Naive thymus-derived CD4-positive, alpha-beta T cell (primary cell): Measurements from ENCODE around the gene IGSF11. TPM values are rescaled to one million over a fixed set of nuclear protein-coding genes. Genes with fewer than 3 reads are reported as not detected.
"Not testable (repeated sequence)": the region's sequence is repeated elsewhere in the genome, so short reads cannot be mapped to it uniquely, and the experiment has no call there.

Source experiments
- ATAC-seq: fragments of 150-1000 bp; cut with Tn5 transposase; 2 replicates; pipeline ENCODE4 v1.10.0; 2021; ENCODE audit warnings: mild to moderate bottlenecking, moderate library complexity
- CTCF ChIA-PET: fragments of 350-600 bp; sonication (Branson Sonifier 250); formaldehyde crosslinking; loops from one replicate; lab custom pipeline; 2021; ENCODE audit warnings: antibody characterized with exemption; lab: Charles Lee
- POLR2A ChIA-PET: fragments of 350-600 bp; sonication (Branson Sonifier 250); formaldehyde crosslinking; loops from one replicate; lab custom pipeline; 2021; ENCODE audit warnings: antibody characterized with exemption, inconsistent platforms; lab: Charles Lee
- DNase-seq, 9 donors: peaks; one replicate each; pipeline versions ENCODE4 v3.0.0 to v3.0.0-alpha.2; 2020 to 2022; ENCODE audit warnings: mixed read lengths in 1 of 9
- H3K27ac ChIP-seq: one replicate; pipeline ENCODE4 v1.7.0; 2013; ENCODE audit warnings: mild to moderate bottlenecking, low read depth, low read length, moderate library complexity
- H3K27me3 ChIP-seq, 2 donors: one replicate each; pipeline ENCODE4 v1.7.0; 2013; ENCODE audit warnings: low read length in 2 of 2, mild to moderate bottlenecking in 2 of 2, moderate library complexity in 2 of 2; ENCODE audit not compliant: control insufficient read depth in 2 of 2, insufficient read depth in 2 of 2
- H3K36me3 ChIP-seq, 3 experiments: 1 replicate in 2 of 3; 2 replicates in 1 of 3; pipeline ENCODE4 v1.7.0; 2013; ENCODE audit warnings: low read length in 3 of 3, mild to moderate bottlenecking in 3 of 3, moderate library complexity in 1 of 3; ENCODE audit not compliant: insufficient read depth in 3 of 3, control insufficient read depth in 2 of 3
- H3K4me1 ChIP-seq, 2 donors: one replicate each; pipeline ENCODE4 v1.7.0; 2013; ENCODE audit warnings: low read length in 2 of 2, mild to moderate bottlenecking in 2 of 2, moderate library complexity in 1 of 2; ENCODE audit not compliant: control insufficient read depth in 2 of 2, insufficient read depth in 2 of 2
- H3K4me3 ChIP-seq: 2 replicates; pipeline ENCODE4 v1.7.0; 2013; ENCODE audit warnings: mild to moderate bottlenecking, low read length
- H3K9me3 ChIP-seq, 3 experiments: 1 replicate in 2 of 3; 2 replicates in 1 of 3; pipeline ENCODE4 v1.7.0; 2013; ENCODE audit warnings: low read length in 3 of 3; ENCODE audit not compliant: control insufficient read depth in 2 of 3
- H3K27ac Mint-ChIP-seq, 9 donors: one replicate each; pipeline ENCODE4 v1.8.0; 2020 to 2022; ENCODE audit warnings: mixed read lengths in 9 of 9, mild to moderate bottlenecking in 8 of 9, moderate library complexity in 5 of 9, inconsistent platforms in 2 of 9
- H3K27me3 Mint-ChIP-seq, 5 donors: one replicate each; pipeline ENCODE4 v1.8.0; 2021 to 2022; ENCODE audit warnings: mixed read lengths in 5 of 5, mild to moderate bottlenecking in 1 of 5
- H3K36me3 Mint-ChIP-seq, 5 donors: one replicate each; pipeline ENCODE4 v1.8.0; 2020 to 2022; ENCODE audit warnings: mixed read lengths in 5 of 5, mild to moderate bottlenecking in 3 of 5, inconsistent platforms in 1 of 5
- H3K4me1 Mint-ChIP-seq, 7 donors: one replicate each; pipeline ENCODE4 v1.8.0; 2020 to 2022; ENCODE audit warnings: mixed read lengths in 7 of 7, mild to moderate bottlenecking in 3 of 7, inconsistent platforms in 1 of 7
- H3K4me3 Mint-ChIP-seq, 10 donors: one replicate each; pipeline ENCODE4 v1.8.0; 2020 to 2022; ENCODE audit warnings: mild to moderate bottlenecking in 10 of 10, mixed read lengths in 10 of 10, moderate library complexity in 6 of 10, inconsistent platforms in 2 of 10
- H3K9me3 Mint-ChIP-seq, 11 donors: one replicate each; pipeline ENCODE4 v1.8.0; 2020 to 2022; ENCODE audit warnings: mixed read lengths in 11 of 11, mild to moderate bottlenecking in 4 of 11, inconsistent platforms in 1 of 11, moderate library complexity in 1 of 11
- intact Hi-C, 2 donors: fragments of 100-400 bp; cut with micrococcal nuclease; formaldehyde crosslinking; loops; one replicate each; pipeline ENCODE4 v1.15.1; 2023
- polyA plus RNA-seq, 2 donors: library from polyadenylated mRNA; unstranded; fragments of 300-500 nt; fragmentation: Illumina TruSeq; gene quantifications; one replicate each; pipeline ENCODE4 v1.2.3, GENCODE V29; 2021
- total RNA-seq, 6 experiments: library from RNA in 5 of 6; stranded (reverse) in 5 of 6; gene quantifications; 1 replicate in 5 of 6; 2 replicates in 1 of 6; pipeline ENCODE4 v1.2.3 and lab custom pipeline; 2021 to 2026

Gene IGSF11
- under 1 TPM in 4 of 5 experiments, not detected in 1; 0.15 to 0.85 (median 0.49) TPM for total RNA-seq
- under 1 TPM; 0.19 to 0.44 TPM for polyA plus RNA-seq
- total RNA-seq (lab: John Stamatoyannopoulos, UW), result 0.81 reads per million

DNA sequence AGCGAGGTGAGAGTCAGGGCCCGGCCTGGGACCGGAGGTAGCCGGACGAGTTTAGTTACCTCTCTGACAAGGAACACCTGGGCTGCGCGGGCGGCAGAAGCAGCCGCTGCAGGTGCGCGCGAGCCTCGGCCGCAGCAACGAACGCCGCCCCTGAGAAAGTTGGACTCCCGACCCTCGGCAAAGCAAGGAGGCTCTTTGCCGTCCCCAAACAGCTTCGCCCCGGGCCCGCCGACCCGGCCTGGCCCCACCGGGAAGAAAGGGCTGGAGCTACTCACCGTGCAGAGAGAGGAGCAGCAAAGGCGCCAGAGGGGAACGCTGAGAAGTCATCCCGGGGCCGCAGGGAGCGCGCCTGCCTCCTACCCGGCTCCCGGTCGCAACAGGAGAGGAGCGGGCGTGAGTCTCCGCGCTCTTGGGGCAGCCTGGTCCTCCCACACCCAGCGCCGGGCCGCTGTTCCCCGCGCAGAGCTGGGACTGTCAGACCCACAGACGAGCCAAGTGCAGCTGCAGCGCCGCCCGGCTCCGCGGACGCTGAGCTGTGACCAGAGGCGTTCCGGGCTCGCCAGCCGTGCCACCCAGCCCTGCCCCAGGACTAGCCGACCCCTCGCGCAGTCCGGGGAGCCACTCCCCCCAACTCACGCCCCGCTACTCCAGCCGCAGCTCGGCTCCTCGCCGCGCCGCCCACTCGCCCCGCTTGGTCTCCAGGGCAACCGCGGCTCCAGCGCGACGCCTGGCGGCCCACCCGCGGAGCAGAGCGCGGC, at the start of gene IGSF11:
Gene IGSF11, minus strand, starts transcription at position 591 of the 758 bp plus-strand sequence. Its CDS starts 264 bp downstream, at position 327.
- no peaks in the 10 kb centered on the region for H3K9me3 ChIP-seq
- Mint-ChIP-seq H3K36me3 (no peaks in the 10 kb centered on the region), H3K4me3 (peak within 1 kb of the TSS; percentile 83 to 93 (median 90)), H3K9me3 (peaks cover 0 to 2% (median 0%) of the 10 kb centered on the region in 11 donors), H3K4me1 (peaks cover 0 to 17% (median 10%) of the 10 kb centered on the region in 7 donors), H3K27ac (peak within 1 kb of the TSS in 3 of 9 donors; percentile 46 to 81 (median 58)), H3K27me3 (peaks cover 34 to 64% (median 48%) of the 10 kb centered on the region in 5 donors)
- ChIA-PET POLR2A (interaction anchor here (1.0 to 1.7 kb wide), 2 partner anchors 70 to 151 kb away, joined by 3 to 15 read pairs; no protein-coding TSS in a partner anchor), CTCF (interaction anchor here (0.8 to 7.6 kb wide), 23 partner anchors 10 to 318 kb away, joined by 3 to 370 read pairs (median 5); partner anchors contain the start of gene B4GALT4)
- DNase-seq, result peak; percentile 52 to 79 (median 68)
- H3K4me1 ChIP-seq, result no peaks in the 10 kb centered on the region
- H3K27ac ChIP-seq, result no peak within 1 kb of the TSS
- peak; percentile 93 for ATAC-seq
- H3K4me3 ChIP-seq, result peak within 1 kb of the TSS; percentile 62
- peaks cover 5 to 7% of the 10 kb centered on the region in 2 donors for H3K27me3 ChIP-seq
- intact Hi-C loops, result loop anchor here (1.0 to 5.0 kb wide), 10 partner anchors 26 to 647 kb away; no protein-coding TSS in a partner anchor
- no peaks in the 10 kb centered on the region for H3K36me3 ChIP-seq

GRCh38 chr3:119080364-119080763, 45.7 kb upstream of the IGSF11 start:
- intact Hi-C loops, result no loop called here
- peaks cover 0 to 4% (median 3%) of the 10 kb centered on the region in 5 donors for H3K36me3 Mint-ChIP-seq
- POLR2A ChIA-PET, result no interaction called here
- no peaks in the 10 kb centered on the region for H3K36me3 ChIP-seq
- H3K27ac Mint-ChIP-seq, result no peak overlapping the region
- no peak overlapping the region for H3K27ac ChIP-seq
- no peaks in the 10 kb centered on the region for H3K4me1 Mint-ChIP-seq
- no peak overlapping the region for H3K4me3 Mint-ChIP-seq
- no peak for ATAC-seq
- no peaks in the 10 kb centered on the region for H3K9me3 ChIP-seq
- H3K27me3 Mint-ChIP-seq, result peaks cover 2 to 6% (median 3%) of the 10 kb centered on the region in 5 donors
- H3K27me3 ChIP-seq, result no peaks in the 10 kb centered on the region
- no peaks in the 10 kb centered on the region for H3K4me1 ChIP-seq
- H3K4me3 ChIP-seq, result no peak overlapping the region
- CTCF ChIA-PET, result no interaction called here
- DNase-seq, result no peak
- peaks cover 0 to 5% (median 2%) of the 10 kb centered on the region in 11 donors for H3K9me3 Mint-ChIP-seq

DNA sequence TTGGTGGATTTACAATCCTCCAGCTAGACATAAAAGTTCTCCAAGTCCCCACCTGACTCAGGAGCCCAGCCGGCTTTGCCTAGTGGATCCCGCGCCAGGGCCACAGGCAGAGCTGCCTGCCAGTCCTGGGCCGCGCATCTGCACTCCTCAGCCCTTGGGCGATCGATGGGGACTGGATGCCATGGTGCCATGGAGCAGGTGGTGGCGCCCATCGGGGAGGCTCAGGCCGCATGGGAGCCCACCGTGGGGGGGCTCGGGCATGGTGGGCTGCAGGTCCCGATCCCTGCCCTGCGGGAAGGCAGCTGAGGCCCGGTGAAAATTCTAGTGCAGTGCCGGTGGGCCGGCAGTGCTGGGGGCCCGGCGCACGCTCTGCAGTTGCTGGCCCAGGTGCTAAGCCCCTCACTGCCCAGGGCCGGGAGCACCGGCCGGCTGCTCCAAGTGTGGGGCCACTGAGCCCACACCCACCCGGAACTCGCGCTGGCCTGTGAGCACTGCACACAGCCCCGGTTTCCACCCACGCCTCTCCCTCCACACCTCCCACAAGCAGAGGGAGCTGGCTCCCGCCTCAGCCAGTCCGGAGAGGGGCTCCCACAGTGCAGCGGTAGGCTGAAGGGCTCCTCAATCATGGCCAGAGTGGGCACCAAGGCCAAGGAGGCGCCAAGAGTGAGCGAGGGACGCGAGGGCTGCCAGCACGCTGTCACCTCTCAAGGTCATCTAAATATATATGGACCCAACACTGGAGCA, 38.8 kb upstream of the IGSF11 start:
- H3K27ac Mint-ChIP-seq, result no peak overlapping the region
- peaks cover 0 to 4% (median 0%) of the 10 kb centered on the region in 5 donors for H3K36me3 Mint-ChIP-seq
- Histone ChIP-seq H3K27me3 (no peaks in the 10 kb centered on the region), H3K4me3 (no peak overlapping the region), H3K36me3 (no peaks in the 10 kb centered on the region), H3K27ac (no peak overlapping the region), H3K9me3 (no peaks in the 10 kb centered on the region), H3K4me1 (no peaks in the 10 kb centered on the region)
- H3K27me3 Mint-ChIP-seq, result peaks cover 0 to 34% (median 27%) of the 10 kb centered on the region in 5 donors
- DNase-seq (no peak), ATAC-seq (no peak)
- no peaks in the 10 kb centered on the region for H3K4me1 Mint-ChIP-seq
- ChIA-PET CTCF (no interaction called here), POLR2A (no interaction called here)
- no peak overlapping the region for H3K4me3 Mint-ChIP-seq
- intact Hi-C loops, result no loop called here
- peaks cover 0 to 14% (median 8%) of the 10 kb centered on the region in 11 donors for H3K9me3 Mint-ChIP-seq

DNA sequence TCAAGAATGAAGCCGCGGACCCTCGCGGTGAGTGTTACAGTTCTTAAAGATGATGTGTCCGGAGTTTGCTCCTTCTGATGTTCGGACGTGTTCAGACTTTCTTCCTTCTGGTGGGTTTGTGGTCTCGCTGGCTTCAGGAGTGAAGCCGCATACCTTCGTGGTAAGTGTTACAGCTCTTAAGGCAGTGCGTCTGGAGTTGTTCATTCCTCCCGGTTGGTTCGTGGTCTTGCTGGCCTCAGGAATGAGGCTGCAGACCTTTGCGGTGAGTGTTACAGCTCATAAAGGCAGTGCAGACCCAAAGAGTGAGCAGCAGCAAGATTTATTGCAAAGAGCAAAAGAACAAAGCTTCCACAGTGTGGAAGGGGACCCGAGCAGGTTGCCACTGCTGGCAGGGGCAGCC, 37.8 kb upstream of the IGSF11 start:
- H3K4me3 Mint-ChIP-seq, H3K36me3 Mint-ChIP-seq, H3K4me1 ChIP-seq, H3K27me3 ChIP-seq, DNase-seq, intact Hi-C loops, H3K36me3 ChIP-seq, ATAC-seq, H3K27ac Mint-ChIP-seq, H3K27ac ChIP-seq, H3K9me3 ChIP-seq, H3K4me3 ChIP-seq, H3K4me1 Mint-ChIP-seq, POLR2A ChIA-PET, CTCF ChIA-PET: not testable (repeated sequence)
- Mint-ChIP-seq H3K9me3 (peaks cover 0 to 14% (median 8%) of the 10 kb centered on the region in 11 donors), H3K27me3 (peaks cover 5 to 43% (median 29%) of the 10 kb centered on the region in 5 donors)

DNA sequence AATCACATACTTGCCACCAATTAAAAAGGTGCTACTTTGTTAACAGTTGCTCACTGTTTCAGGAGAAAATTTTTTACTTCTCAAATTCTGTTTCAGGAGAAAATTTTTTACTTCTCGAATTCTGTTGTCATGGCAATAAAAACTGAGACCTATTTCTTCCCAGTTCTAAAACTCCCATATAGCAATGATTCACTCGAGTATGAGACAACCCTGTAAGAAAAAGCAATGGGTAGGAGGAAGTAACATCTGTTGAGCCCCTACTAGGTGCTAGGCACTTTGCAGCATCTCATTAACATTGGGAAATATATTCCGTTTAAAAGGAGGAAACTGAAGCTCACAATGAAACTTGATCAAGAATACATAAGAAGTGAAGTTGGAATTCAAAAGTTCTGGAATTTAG, 35.1 kb upstream of the IGSF11 start:
- H3K36me3 ChIP-seq, result no peaks in the 10 kb centered on the region
- no peak for DNase-seq
- Mint-ChIP-seq H3K27me3 (peaks cover 10 to 38% (median 24%) of the 10 kb centered on the region in 5 donors), H3K27ac (no peak overlapping the region), H3K9me3 (peaks cover 0 to 6% (median 2%) of the 10 kb centered on the region in 11 donors), H3K4me3 (no peak overlapping the region), H3K36me3 (no peaks in the 10 kb centered on the region), H3K4me1 (no peaks in the 10 kb centered on the region)
- ChIA-PET POLR2A (no interaction called here), CTCF (no interaction called here)
- no peaks in the 10 kb centered on the region for H3K27me3 ChIP-seq
- no peaks in the 10 kb centered on the region for H3K4me1 ChIP-seq
- ATAC-seq, result no peak
- no peaks in the 10 kb centered on the region for H3K9me3 ChIP-seq
- H3K4me3 ChIP-seq, result no peak overlapping the region
- no peak overlapping the region for H3K27ac ChIP-seq
- intact Hi-C loops, result no loop called here

- DNase-seq (no peak), ATAC-seq (no peak)
- Histone ChIP-seq H3K4me3 (no peak overlapping the region), H3K27ac (no peak overlapping the region), H3K36me3 (no peaks in the 10 kb centered on the region), H3K27me3 (no peaks in the 10 kb centered on the region), H3K4me1 (no peaks in the 10 kb centered on the region), H3K9me3 (no peaks in the 10 kb centered on the region)
- Mint-ChIP-seq H3K4me3 (no peak overlapping the region), H3K27ac (no peak overlapping the region), H3K4me1 (no peaks in the 10 kb centered on the region), H3K27me3 (peaks cover 0 to 15% (median 13%) of the 10 kb centered on the region in 5 donors), H3K36me3 (no peaks in the 10 kb centered on the region), H3K9me3 (peaks cover 0 to 3% (median 0%) of the 10 kb centered on the region in 11 donors)
- CTCF ChIA-PET, result no interaction called here
- POLR2A ChIA-PET, result no interaction called here
- intact Hi-C loops, result no loop called here
Measured at GRCh38 chr3:119063471-119063870, 28.8 kb upstream of the IGSF11 start.
